ENCODE results near the gene FHL2.

GRCh38 chr2:105362862-105363591 lies 35.8 kb downstream of the FHL2 start:
- no peak for TF ChIP-seq CTCF (conservative IDR thresholded peaks at IDR 0.05; ENCODE audit: low read length)
- no peak for TF ChIP-seq EZH2phosphoT487 (IDR thresholded peaks at IDR 0.05; ENCODE audit: borderline replicate concordance)
